NCI-H774 (cell line): ENCODE measurements around the gene NT5C2.

ENCODE experiments used
- DNase-seq: peaks from one replicate; lab custom pipeline; 2025; lab: John Stamatoyannopoulos, UW

NT5C2 gene

GRCh38 chr10:103120977-103121735, 71.9 kb downstream of the NT5C2 start:
- no peak for DNase-seq

DNA sequence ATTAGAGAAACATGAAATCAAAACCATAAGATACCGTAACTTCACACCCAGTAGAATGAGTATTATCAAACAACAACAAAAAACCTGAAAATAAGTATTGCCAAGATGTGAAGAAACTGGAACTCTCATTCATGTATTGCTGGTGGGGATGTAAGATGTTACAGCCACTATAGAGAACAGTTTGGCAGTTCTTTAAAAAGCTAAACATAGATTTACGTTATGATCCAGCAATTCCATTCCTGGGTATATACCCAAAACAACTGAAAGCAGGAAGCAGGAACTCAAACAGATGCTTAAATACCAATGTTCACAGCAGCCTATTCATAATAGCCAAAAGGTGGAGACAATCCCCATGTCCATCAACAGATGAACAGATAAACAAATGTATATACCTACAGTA, 72.5 kb downstream of the NT5C2 start:
- DNase-seq = no peak

GRCh38 chr10:103117247-103117646, 75.8 kb downstream of the NT5C2 start:
- DNase-seq = no peak

DNA sequence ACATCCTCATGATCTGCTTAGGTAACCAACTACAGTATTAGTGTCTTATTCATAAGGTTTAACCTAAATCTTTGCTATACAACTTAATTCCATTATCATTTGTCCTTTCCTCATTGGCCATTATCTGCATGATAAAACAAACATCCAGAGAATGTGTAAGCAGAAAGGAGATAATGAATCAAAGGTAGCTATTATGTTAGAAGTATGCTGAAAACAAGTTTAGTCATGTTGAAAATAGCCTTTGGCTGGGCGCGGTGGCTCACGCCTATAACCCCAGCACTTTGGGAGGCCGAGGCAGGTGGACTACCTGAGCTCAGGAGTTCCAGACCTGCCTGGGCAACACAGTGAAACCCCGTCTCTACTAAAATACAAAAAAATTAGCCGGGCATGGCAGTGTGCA, 78.2 kb downstream of the NT5C2 start:
- no peak for DNase-seq

- DNase-seq = no peak
These were observed 80.9 kb downstream of the NT5C2 start for GRCh38 chr10:103111918-103112877.

- DNase-seq = no peak
These were observed 81.8 kb downstream of the NT5C2 start for GRCh38 chr10:103111031-103111917.

DNA sequence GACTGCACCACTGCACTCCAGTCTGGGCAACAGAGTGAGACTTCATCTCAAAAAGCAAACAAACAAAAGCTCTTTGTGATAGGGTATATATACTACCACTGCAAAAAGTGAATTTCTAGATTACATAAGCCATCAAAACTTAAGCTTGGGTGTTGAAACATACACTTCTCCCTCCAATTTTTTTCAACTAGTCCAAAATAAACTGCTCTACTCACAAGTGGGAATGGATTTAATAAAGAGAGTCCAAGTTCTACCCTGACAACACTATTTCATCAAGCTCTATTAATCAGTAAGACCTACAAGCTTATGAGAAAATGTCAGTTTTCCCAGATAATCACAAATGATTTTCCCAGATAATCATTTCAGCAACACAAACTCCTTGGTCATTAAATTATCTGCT, 82.7 kb downstream of the NT5C2 start:
- no peak for DNase-seq

GRCh38 chr10:103109821-103110220, 83.3 kb downstream of the NT5C2 start:
- no peak for DNase-seq

DNA sequence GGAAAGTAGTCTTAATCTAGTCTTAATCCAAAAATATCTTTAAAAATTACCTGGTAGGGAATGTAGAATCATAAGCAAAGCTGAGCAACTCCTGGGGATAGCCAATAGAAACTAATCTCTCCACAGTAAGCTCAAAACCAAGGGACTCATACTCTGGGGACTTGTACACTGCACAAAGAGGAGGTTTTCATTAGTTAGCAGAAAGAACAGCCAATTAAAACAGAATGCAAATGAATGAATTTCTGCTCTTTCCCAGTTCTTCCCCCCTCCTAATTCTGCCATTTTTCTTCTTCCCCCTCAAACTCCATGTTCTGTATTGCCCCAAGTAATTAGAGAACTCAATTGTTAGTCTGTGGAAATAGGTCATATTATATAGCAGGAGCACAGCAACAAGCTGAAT, 86.5 kb downstream of the NT5C2 start:
- DNase-seq = no peak

- DNase-seq = no peak
These were observed 87.6 kb downstream of the NT5C2 start for GRCh38 chr10:103105462-103105861.

DNA sequence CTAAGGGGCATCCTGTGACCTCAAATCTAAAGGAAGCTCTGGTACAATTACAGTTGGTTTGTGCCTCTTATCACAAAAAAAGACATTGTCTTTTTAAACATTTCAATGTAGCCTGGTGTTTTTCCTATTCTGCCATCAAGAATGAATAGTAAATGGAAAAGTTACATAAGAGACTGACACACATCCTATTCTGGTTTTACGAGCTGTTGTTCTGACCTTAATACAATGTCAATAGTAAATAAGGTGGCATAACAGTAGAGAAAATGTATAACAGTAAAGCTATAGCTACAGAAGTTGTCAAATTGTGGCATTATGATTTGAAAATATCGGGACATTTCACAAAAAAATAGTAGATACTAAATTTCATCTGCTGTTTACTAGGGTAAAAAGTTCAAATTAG, 88.4 kb downstream of the NT5C2 start:
- no peak for DNase-seq

GRCh38 chr10:103103989-103104388, 89.1 kb downstream of the NT5C2 start:
- DNase-seq = no peak

GRCh38 chr10:103102195-103102594, 90.9 kb downstream of the NT5C2 start:
- DNase-seq = no peak

- DNase-seq = no peak
These were observed 92.5 kb downstream of the NT5C2 start for GRCh38 chr10:103100620-103101019.

- DNase-seq = no peak
These were observed 94.8 kb downstream of the NT5C2 start for GRCh38 chr10:103098240-103098639.

GRCh38 chr10:103096130-103096529, 96.9 kb downstream of the NT5C2 start:
- no peak for DNase-seq

- no peak for DNase-seq
These were observed 98.1 kb downstream of the NT5C2 start for GRCh38 chr10:103095005-103095404.

DNA sequence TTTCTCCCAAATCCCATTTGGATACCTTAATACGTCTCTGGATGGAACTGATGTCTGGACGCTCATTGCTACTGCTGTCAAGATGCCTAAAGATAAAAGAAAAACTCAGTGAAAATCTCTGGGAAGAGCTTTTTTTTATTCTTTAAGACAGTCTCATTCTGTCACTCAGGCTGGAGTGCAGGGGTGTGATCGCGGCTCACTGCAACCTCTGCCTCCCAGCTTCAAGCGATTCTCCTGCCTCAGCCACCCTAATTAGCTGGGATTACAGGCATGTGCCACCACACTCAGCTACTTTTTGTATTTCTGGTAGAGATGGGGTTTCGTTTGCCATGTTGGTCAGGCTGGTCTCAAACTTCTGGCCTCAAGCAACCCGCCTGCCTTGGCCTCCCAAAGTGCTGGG, 102.2 kb downstream of the NT5C2 start:
- DNase-seq = no peak

DNA sequence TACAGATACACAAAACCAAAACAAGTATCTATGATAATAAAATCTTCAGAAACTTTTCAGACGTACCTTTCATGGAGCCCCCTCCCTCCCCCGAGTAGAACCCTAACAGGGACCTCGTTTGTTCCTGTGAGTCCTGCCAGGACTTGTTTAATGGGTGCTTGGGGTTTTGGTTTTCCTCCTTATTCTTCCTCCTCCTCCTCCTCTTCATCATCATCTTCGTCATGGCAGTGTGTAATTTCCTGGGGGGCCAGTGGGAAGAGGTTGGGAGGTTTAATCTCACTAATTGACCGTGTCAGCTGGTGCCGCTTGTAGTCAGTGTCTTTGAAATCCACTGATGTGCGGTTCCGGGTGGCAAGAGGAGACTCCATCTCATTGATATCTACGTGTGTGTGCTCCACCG, 103.6 kb downstream of the NT5C2 start:
- DNase-seq = no peak

DNA sequence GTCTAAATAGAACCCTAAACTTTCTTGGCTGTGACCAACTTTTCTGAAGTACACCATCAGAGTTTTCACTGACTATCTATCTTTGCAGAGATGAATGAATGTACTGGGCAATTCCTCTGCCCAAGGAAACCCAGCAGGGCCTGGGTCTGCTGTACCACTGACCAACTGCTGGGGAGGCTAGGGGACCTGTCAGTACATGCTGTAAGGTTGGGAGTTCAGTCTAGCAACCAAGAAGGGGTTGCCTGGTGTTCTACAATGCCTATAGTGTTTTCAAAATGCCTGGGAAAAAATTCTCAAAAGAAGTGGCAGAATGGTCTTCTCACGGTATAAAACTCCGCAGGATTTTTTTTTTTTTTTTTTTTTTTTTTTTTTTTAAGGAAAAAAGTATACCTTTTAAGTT, 106.3 kb downstream of the NT5C2 start:
- no peak for DNase-seq

- DNase-seq = no peak
These were observed 106.8 kb downstream of the NT5C2 start for GRCh38 chr10:103086261-103086660.

DNA sequence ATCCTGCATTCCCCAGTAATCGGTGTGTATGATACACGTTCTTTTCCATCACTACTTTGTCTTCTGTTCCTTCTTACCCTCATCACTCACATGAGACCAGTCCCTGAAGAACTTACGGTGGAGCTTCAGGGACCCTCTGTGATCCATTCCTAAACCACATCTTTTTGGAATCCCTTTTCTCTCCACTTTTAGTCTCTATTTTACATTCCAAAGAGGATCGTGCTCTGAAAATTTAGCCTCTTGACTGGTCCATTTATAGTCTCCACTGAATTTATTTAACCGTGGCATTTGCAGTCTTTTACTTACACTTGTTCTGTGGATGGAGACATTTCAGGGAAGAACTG, 109.1 kb downstream of the NT5C2 start:
- no peak for DNase-seq
